Testis (tissue), 3 donors: ENCODE data around the gene ABHD2. TPM values are rescaled to one million over a fixed set of nuclear protein-coding genes. Genes with fewer than 3 reads are reported as not detected.
"Not testable (repeated sequence)": the region's sequence is repeated elsewhere in the genome, so short reads cannot be mapped to it uniquely, and the experiment has no call there.

Source experiments
- DNase-seq: peaks from one replicate; pipeline ENCODE4 v3.0.0-alpha.2; 2019
- H3K27ac ChIP-seq, 2 donors: fragments of 200-600 bp; sonication (generic); one replicate each; pipeline ENCODE4 v1.5.1; 2019
- H3K27me3 ChIP-seq: fragments of 200-600 bp; sonication (generic); one replicate; pipeline ENCODE4 v1.5.1; 2019
- H3K36me3 ChIP-seq: fragments of 200-600 bp; sonication (generic); one replicate; pipeline ENCODE4 v1.5.1; 2017; ENCODE audit warnings: low read depth; ENCODE audit errors: missing control alignments
- H3K4me1 ChIP-seq: fragments of 200-600 bp; sonication (generic); one replicate; pipeline ENCODE4 v1.5.1; 2019
- H3K4me3 ChIP-seq, 2 donors: fragments of 200-600 bp; sonication (generic); one replicate each; pipeline ENCODE4 v1.5.1; 2017 to 2019
- H3K9me3 ChIP-seq: fragments of 200-600 bp; sonication (generic); one replicate; pipeline ENCODE4 v1.5.1; 2017
- CTCF ChIP-seq, 3 experiments: fragments of 450-650 bp in 2 of 3; fragments of 200-600 bp in 1 of 3; sonication (generic) in 1 of 3; IDR thresholded peaks; one replicate each; pipeline ENCODE4 v1.5.1; 2016 to 2019; ENCODE audit warnings: antibody characterized with exemption in 3 of 3, mild to moderate bottlenecking in 2 of 3, moderate library complexity in 1 of 3
- POLR2A ChIP-seq: fragments of 450-650 bp; IDR thresholded peaks from one replicate; pipeline ENCODE4 v1.6.1; 2017; ENCODE audit warnings: antibody characterized with exemption, mild to moderate bottlenecking, moderate library complexity
- WGBS, 2 donors: methylation state at CpG; one replicate each; pipeline ENCODE4 v1.1.5; 2018; 5-methylcytosine and 5-hydroxymethylcytosine counted together
- intact Hi-C: fragments of 100-400 bp; cut with DNase I; formaldehyde crosslinking; loops from one replicate; pipeline ENCODE4 v1.15.1; 2023; ENCODE audit warnings: low total_unique reads
- polyA plus RNA-seq: library from polyadenylated mRNA; stranded (reverse); fragments of 350-450 nt; fragmentation: Illumina TruSeq; extraction: RNeasy Lipid Tissue Mini Kit (QIAGEN cat#74804); gene quantifications from one replicate; pipeline ENCODE4 v1.2.3, GENCODE V29; 2014; ENCODE audit warnings: low read depth, low replicate concordance; ENCODE audit not compliant: insufficient read depth
- total RNA-seq, 2 donors: library from RNA; depleted of rRNA; stranded (reverse); fragments of >200 nt; gene quantifications; one replicate each; pipeline ENCODE4 v1.2.3, GENCODE V29; 2016

ABHD2 gene
- total and polyA plus RNA-seq, 3 donors from 2014 or later: 82.5 to 214 (median 109) TPM

DNA sequence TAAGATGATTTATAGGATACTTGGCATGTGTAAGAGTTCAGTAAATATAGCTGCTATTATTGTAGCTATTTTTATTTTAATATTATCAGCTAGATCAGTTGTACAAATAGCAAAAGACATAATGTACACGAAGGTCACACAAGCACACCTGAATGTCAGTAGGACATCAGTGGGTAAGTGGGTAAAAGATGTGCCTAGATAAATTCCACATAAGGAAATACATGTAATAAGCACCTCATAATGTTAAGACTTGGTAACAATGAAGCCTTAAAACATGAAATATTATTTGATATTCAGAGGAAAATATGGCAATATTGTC lies 41.5 kb downstream of the ABHD2 start:
- 70 to 94% methylated on average over 1 of the region's 1 CpG for WGBS, 2 donors
- Histone ChIP-seq H3K27me3 (no peaks in the 10 kb centered on the region), H3K4me1 (peaks cover 6% of the 10 kb centered on the region), H3K36me3 (no peaks in the 10 kb centered on the region), H3K9me3 (no peaks in the 10 kb centered on the region), H3K27ac (no peak overlapping the region), H3K4me3 (no peak overlapping the region)
- DNase-seq: no peak
- no peak for TF ChIP-seq CTCF (IDR thresholded peaks at IDR 0.05)
- TF ChIP-seq POLR2A: no peak
- intact Hi-C loops: no loop called here

GRCh38 chr15:89130201-89130600 lies 41.9 kb downstream of the ABHD2 start:
- Histone ChIP-seq H3K36me3 (no peaks in the 10 kb centered on the region), H3K4me1 (peaks cover 6% of the 10 kb centered on the region), H3K27me3 (no peaks in the 10 kb centered on the region), H3K27ac (no peak overlapping the region), H3K9me3 (no peaks in the 10 kb centered on the region), H3K4me3 (no peak overlapping the region)
- no peak for TF ChIP-seq CTCF (IDR thresholded peaks at IDR 0.05)
- TF ChIP-seq POLR2A: no peak
- WGBS, 2 donors: 90% methylated on average over 5 of the region's 5 CpGs
- intact Hi-C loops: no loop called here
- DNase-seq: no peak

GRCh38 chr15:89131731-89132130 lies 43.5 kb downstream of the ABHD2 start:
- H3K27me3 ChIP-seq: no peaks in the 10 kb centered on the region
- H3K27ac ChIP-seq: peak overlapping the region in 1 of 2 donors; percentile 62
- 76 to 84% methylated on average over 3 of the region's 3 CpGs for WGBS, 2 donors
- no peak for TF ChIP-seq CTCF (IDR thresholded peaks at IDR 0.05)
- TF ChIP-seq POLR2A: no peak
- H3K4me3 ChIP-seq: no peak overlapping the region
- intact Hi-C loops: no loop called here
- H3K4me1 ChIP-seq: peaks cover 11% of the 10 kb centered on the region
- no peaks in the 10 kb centered on the region for H3K9me3 ChIP-seq
- no peak for DNase-seq
- H3K36me3 ChIP-seq: no peaks in the 10 kb centered on the region

- DNase-seq: peak; percentile 46
- intact Hi-C loops: no loop called here
- Histone ChIP-seq H3K27me3 (no peaks in the 10 kb centered on the region), H3K36me3 (no peaks in the 10 kb centered on the region), H3K4me3 (no peak overlapping the region), H3K4me1 (peaks cover 19% of the 10 kb centered on the region), H3K27ac (peak overlapping the region in 1 of 2 donors; percentile 62), H3K9me3 (no peaks in the 10 kb centered on the region)
- TF ChIP-seq CTCF (IDR thresholded peaks at IDR 0.05): no peak
- TF ChIP-seq POLR2A: no peak
- WGBS, 2 donors: 51 to 54% methylated on average over 9 of the region's 9 CpGs
Measured at GRCh38 chr15:89132611-89133507, 44.6 kb downstream of the ABHD2 start.

- H3K27ac ChIP-seq: peak overlapping the region in 1 of 2 donors; percentile 62
- WGBS, 2 donors: 73 to 75% methylated on average over 10 of the region's 10 CpGs
Measured at GRCh38 chr15:89135387-89136077, 47.3 kb downstream of the ABHD2 start.

More at GRCh38 chr15:89135387-89136077, 47.3 kb downstream of the ABHD2 start:
- intact Hi-C loops, H3K36me3 ChIP-seq, H3K27me3 ChIP-seq, H3K4me3 ChIP-seq, DNase-seq, H3K9me3 ChIP-seq: not testable (repeated sequence)
- peaks cover 28% of the 10 kb centered on the region for H3K4me1 ChIP-seq
